KMS-11 (cell line): ENCODE data around the gene CDH4.

ENCODE experiments used
- H2AFZ ChIP-seq: fragments of 200-600 bp; sonication (generic); 2 replicates; pipeline ENCODE4 v1.6.1; 2016; ENCODE audit warnings: antibody characterized with exemption, mixed run types, low read depth
- H3K27ac ChIP-seq: fragments of 200-600 bp; sonication (generic); 2 replicates; pipeline ENCODE4 v1.6.1; 2016; ENCODE audit warnings: mild to moderate bottlenecking, mixed run types
- H3K27me3 ChIP-seq: fragments of 200-600 bp; sonication (generic); 2 replicates; pipeline ENCODE4 v1.6.1; 2017; ENCODE audit warnings: mild to moderate bottlenecking, low read depth, mixed run types, moderate library complexity; ENCODE audit not compliant: insufficient read depth
- H3K36me3 ChIP-seq: fragments of 200-600 bp; sonication (generic); 2 replicates; pipeline ENCODE4 v1.6.1; 2017; ENCODE audit warnings: mild to moderate bottlenecking, mixed run types; ENCODE audit not compliant: insufficient read depth
- H3K4me1 ChIP-seq: fragments of 200-600 bp; sonication (generic); 2 replicates; pipeline ENCODE4 v1.6.1; 2016; ENCODE audit warnings: mild to moderate bottlenecking, low read depth, mixed run types; ENCODE audit not compliant: poor library complexity, severe bottlenecking
- H3K4me2 ChIP-seq: fragments of 200-600 bp; sonication (generic); 2 replicates; pipeline ENCODE4 v1.7.0; 2016; ENCODE audit warnings: mild to moderate bottlenecking, mixed run types
- H3K4me3 ChIP-seq: fragments of 200-600 bp; sonication (generic); IDR thresholded peaks from 2 replicates; pipeline ENCODE4 v1.6.1; 2017; ENCODE audit warnings: low read depth, low read length, mixed read lengths; ENCODE audit not compliant: insufficient read depth
- H3K79me2 ChIP-seq: fragments of 200-600 bp; sonication (generic); 2 replicates; pipeline ENCODE4 v1.6.1; 2016; ENCODE audit warnings: low read depth, mixed run types; ENCODE audit not compliant: insufficient read depth
- H3K9ac ChIP-seq: fragments of 200-600 bp; sonication (generic); 2 replicates; pipeline ENCODE4 v1.6.1; 2016; ENCODE audit warnings: mild to moderate bottlenecking, mixed run types
- H4K20me1 ChIP-seq: fragments of 200-600 bp; sonication (generic); 2 replicates; pipeline ENCODE4 v1.6.1; 2016; ENCODE audit warnings: mild to moderate bottlenecking, mixed run types; ENCODE audit not compliant: insufficient read depth
- CTCF ChIP-seq: fragments of 200-600 bp; sonication (generic); conservative IDR thresholded peaks from 2 replicates; pipeline ENCODE4 v1.6.1; 2017; ENCODE audit warnings: low read depth, mild to moderate bottlenecking, antibody characterized with exemption, low read length, moderate library complexity, mixed read lengths

Gene CDH4

GRCh38 chr20:61728326-61728725 lies 476.3 kb downstream of the CDH4 start:
- Histone ChIP-seq H3K36me3 (no peaks in the 10 kb centered on the region), H3K4me2 (no peak overlapping the region), H4K20me1 (no peaks in the 10 kb centered on the region), H3K4me3 (no peak overlapping the region), H3K27ac (no peak overlapping the region), H3K4me1 (no peaks in the 10 kb centered on the region), H2AFZ (no peak overlapping the region), H3K9ac (no peak overlapping the region), H3K79me2 (no peaks in the 10 kb centered on the region), H3K27me3 (peaks cover 4% of the 10 kb centered on the region; the same call in 1 of the 2 replicates)
- TF ChIP-seq CTCF: no peak

GRCh38 chr20:61728786-61729770 lies 477.0 kb downstream of the CDH4 start:
- Histone ChIP-seq H4K20me1 (no peaks in the 10 kb centered on the region), H3K9ac (no peak overlapping the region), H3K4me3 (no peak overlapping the region), H3K4me2 (no peak overlapping the region), H3K79me2 (no peaks in the 10 kb centered on the region), H3K27me3 (peaks cover 9% of the 10 kb centered on the region; the same call in 1 of the 2 replicates), H3K4me1 (no peaks in the 10 kb centered on the region), H3K27ac (no peak overlapping the region), H3K36me3 (no peaks in the 10 kb centered on the region), H2AFZ (no peak overlapping the region)
- no peak for TF ChIP-seq CTCF

- H2AFZ ChIP-seq: no peak overlapping the region
- H3K4me2 ChIP-seq: no peak overlapping the region
- peaks cover 12% of the 10 kb centered on the region for H3K27me3 ChIP-seq
- H3K4me3 ChIP-seq: no peak overlapping the region
- H3K27ac ChIP-seq: no peak overlapping the region
- H3K4me1 ChIP-seq: no peaks in the 10 kb centered on the region
- no peaks in the 10 kb centered on the region for H4K20me1 ChIP-seq
- H3K79me2 ChIP-seq: no peaks in the 10 kb centered on the region
- H3K36me3 ChIP-seq: no peaks in the 10 kb centered on the region
- TF ChIP-seq CTCF: no peak
- H3K9ac ChIP-seq: no peak overlapping the region
Measured at GRCh38 chr20:61730631-61731362, 478.7 kb downstream of the CDH4 start.

- Histone ChIP-seq H3K36me3 (no peaks in the 10 kb centered on the region), H3K4me1 (no peaks in the 10 kb centered on the region), H3K4me2 (no peak overlapping the region), H3K27ac (no peak overlapping the region), H3K79me2 (no peaks in the 10 kb centered on the region), H3K9ac (no peak overlapping the region), H4K20me1 (no peaks in the 10 kb centered on the region), H2AFZ (no peak overlapping the region), H3K4me3 (no peak overlapping the region), H3K27me3 (peaks cover 12% of the 10 kb centered on the region)
- no peak for TF ChIP-seq CTCF
Measured at GRCh38 chr20:61731363-61732181, 479.5 kb downstream of the CDH4 start.
